Stimulated activated memory B cell treated with anti-CD40 and anti-IgM and Interleukin-4, amounts not matched to agents 10 μg/mL and 1 μg/mL and 100 μg/mL, for 72 hours (primary cell): ENCODE data around the gene ESRRB.

ENCODE experiments used
- ATAC-seq: fragments of 150-1000 bp; cut with Tn5 transposase; 2 replicates; pipeline ENCODE4 v1.10.0; 2021
- H3K27ac Mint-ChIP-seq: one replicate; pipeline ENCODE4 v1.8.0; 2022; ENCODE audit warnings: mild to moderate bottlenecking, mixed read lengths
- H3K27me3 Mint-ChIP-seq: one replicate; pipeline ENCODE4 v1.8.0; 2022; ENCODE audit warnings: mixed read lengths
- H3K36me3 Mint-ChIP-seq: one replicate; pipeline ENCODE4 v1.8.0; 2022; ENCODE audit warnings: mixed read lengths
- H3K4me1 Mint-ChIP-seq: one replicate; pipeline ENCODE4 v1.8.0; 2022; ENCODE audit warnings: mixed read lengths
- H3K4me3 Mint-ChIP-seq: one replicate; pipeline ENCODE4 v1.8.0; 2022; ENCODE audit warnings: mild to moderate bottlenecking, moderate library complexity, mixed read lengths
- H3K9me3 Mint-ChIP-seq: one replicate; pipeline ENCODE4 v1.8.0; 2022; ENCODE audit warnings: mixed read lengths

ESRRB gene

DNA sequence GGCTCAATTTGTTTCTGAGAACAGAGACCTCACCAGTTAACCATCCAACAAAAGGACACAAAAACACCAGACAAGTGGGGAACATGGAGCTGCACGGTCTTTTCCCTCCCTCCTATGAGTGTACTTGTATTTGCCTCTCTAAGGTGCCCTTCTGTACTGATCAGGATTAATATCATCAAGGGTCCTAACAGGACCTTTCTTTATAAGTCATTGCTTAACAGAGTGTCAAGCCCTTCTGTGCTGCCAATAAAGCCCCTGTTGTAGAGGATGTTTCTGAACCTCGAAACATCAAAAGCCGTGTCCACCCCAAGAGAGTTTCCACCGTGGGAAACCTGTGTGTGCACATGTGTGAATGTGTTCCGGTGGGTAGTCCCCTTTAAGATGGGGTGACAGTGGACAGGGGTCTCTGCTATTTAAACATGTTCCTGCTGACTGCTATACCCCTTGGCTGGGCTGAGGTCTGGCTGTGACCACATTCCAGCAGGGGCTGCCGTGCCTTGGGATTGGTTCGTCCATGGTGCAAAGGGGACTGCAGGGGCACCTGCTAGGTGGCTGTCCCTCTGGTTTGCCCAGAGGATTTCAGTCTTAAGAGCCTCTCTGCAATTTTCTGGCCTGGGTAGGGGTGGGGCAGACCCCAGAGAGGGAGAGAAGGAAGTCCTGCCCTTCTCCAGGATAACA, 6.0 kb downstream of the ESRRB start:
- peaks cover 6% of the 10 kb centered on the region for H3K4me1 Mint-ChIP-seq
- no peak overlapping the region for H3K4me3 Mint-ChIP-seq
- H3K9me3 Mint-ChIP-seq = no peaks in the 10 kb centered on the region
- H3K27ac Mint-ChIP-seq = no peak overlapping the region
- no peaks in the 10 kb centered on the region for H3K36me3 Mint-ChIP-seq
- ATAC-seq = no peak
- peaks cover 55% of the 10 kb centered on the region for H3K27me3 Mint-ChIP-seq

GRCh38 chr14:76382495-76382832, 6.5 kb downstream of the ESRRB start:
- no peak for ATAC-seq
- Mint-ChIP-seq H3K4me1 (peaks cover 3% of the 10 kb centered on the region), H3K27me3 (peaks cover 55% of the 10 kb centered on the region), H3K27ac (no peak overlapping the region), H3K9me3 (no peaks in the 10 kb centered on the region), H3K36me3 (no peaks in the 10 kb centered on the region), H3K4me3 (no peak overlapping the region)

GRCh38 chr14:76385435-76385834, 9.5 kb downstream of the ESRRB start:
- no peak for ATAC-seq
- peaks cover 54% of the 10 kb centered on the region for H3K27me3 Mint-ChIP-seq
- no peaks in the 10 kb centered on the region for H3K36me3 Mint-ChIP-seq
- H3K4me3 Mint-ChIP-seq = no peak overlapping the region
- H3K4me1 Mint-ChIP-seq = no peaks in the 10 kb centered on the region
- H3K9me3 Mint-ChIP-seq = no peaks in the 10 kb centered on the region
- H3K27ac Mint-ChIP-seq = no peak overlapping the region

GRCh38 chr14:76386944-76387782, 11.2 kb downstream of the ESRRB start:
- ATAC-seq = peak; percentile 68
- no peaks in the 10 kb centered on the region for H3K9me3 Mint-ChIP-seq
- H3K4me1 Mint-ChIP-seq = no peaks in the 10 kb centered on the region
- H3K4me3 Mint-ChIP-seq = no peak overlapping the region
- H3K36me3 Mint-ChIP-seq = no peaks in the 10 kb centered on the region
- H3K27me3 Mint-ChIP-seq = peaks cover 45% of the 10 kb centered on the region
- no peak overlapping the region for H3K27ac Mint-ChIP-seq

GRCh38 chr14:76389841-76390240, 13.9 kb downstream of the ESRRB start:
- peaks cover 47% of the 10 kb centered on the region for H3K27me3 Mint-ChIP-seq
- no peaks in the 10 kb centered on the region for H3K36me3 Mint-ChIP-seq
- no peaks in the 10 kb centered on the region for H3K9me3 Mint-ChIP-seq
- H3K27ac Mint-ChIP-seq = no peak overlapping the region
- no peaks in the 10 kb centered on the region for H3K4me1 Mint-ChIP-seq
- no peak for ATAC-seq
- H3K4me3 Mint-ChIP-seq = no peak overlapping the region

GRCh38 chr14:76390621-76391020, 14.7 kb downstream of the ESRRB start:
- ATAC-seq = no peak
- Mint-ChIP-seq H3K36me3 (no peaks in the 10 kb centered on the region), H3K9me3 (no peaks in the 10 kb centered on the region), H3K27me3 (peaks cover 47% of the 10 kb centered on the region), H3K4me3 (no peak overlapping the region), H3K4me1 (no peaks in the 10 kb centered on the region), H3K27ac (no peak overlapping the region)

DNA sequence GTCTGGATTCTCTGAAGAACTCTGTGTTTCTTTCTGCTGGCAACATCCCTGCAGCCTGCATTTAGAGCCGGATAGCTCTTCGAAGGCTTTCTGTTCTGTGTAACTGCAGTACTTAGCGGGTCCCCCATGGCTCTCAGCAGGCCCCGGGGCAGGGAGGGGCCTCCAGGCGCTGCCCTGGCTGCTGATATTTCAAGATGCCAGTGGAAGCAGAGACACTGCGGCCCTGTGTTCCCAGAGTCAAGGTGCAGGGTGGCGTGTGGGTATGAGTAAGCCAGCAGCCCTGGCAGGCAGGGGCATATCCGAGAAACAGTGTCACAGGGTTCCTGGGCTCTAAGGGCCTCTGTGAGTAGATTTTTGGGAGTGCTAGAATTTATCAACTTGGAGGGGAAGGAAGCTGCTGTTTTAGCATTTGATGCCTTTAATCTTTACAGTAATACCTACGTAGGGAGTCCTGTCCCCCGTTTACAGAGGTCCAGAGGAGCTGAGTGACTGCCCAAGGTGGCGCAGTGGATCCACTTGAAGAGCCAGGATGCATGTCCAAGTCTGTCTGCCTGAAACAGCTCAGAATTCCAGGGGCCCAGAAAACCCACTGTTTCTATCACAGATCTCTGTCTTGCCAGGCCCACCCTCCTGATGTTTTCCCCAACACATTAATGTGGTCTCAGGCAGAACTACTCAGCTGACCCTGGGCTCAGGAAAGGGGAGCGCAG, 16.2 kb downstream of the ESRRB start:
- H3K4me3 Mint-ChIP-seq = no peak overlapping the region
- no peaks in the 10 kb centered on the region for H3K4me1 Mint-ChIP-seq
- ATAC-seq = no peak
- H3K27ac Mint-ChIP-seq = no peak overlapping the region
- H3K27me3 Mint-ChIP-seq = peaks cover 54% of the 10 kb centered on the region
- H3K9me3 Mint-ChIP-seq = no peaks in the 10 kb centered on the region
- H3K36me3 Mint-ChIP-seq = no peaks in the 10 kb centered on the region

- no peaks in the 10 kb centered on the region for H3K4me1 Mint-ChIP-seq
- no peaks in the 10 kb centered on the region for H3K9me3 Mint-ChIP-seq
- H3K27me3 Mint-ChIP-seq = peaks cover 33% of the 10 kb centered on the region
- no peak for ATAC-seq
- no peak overlapping the region for H3K4me3 Mint-ChIP-seq
- H3K27ac Mint-ChIP-seq = no peak overlapping the region
- no peaks in the 10 kb centered on the region for H3K36me3 Mint-ChIP-seq
Observed at GRCh38 chr14:76394569-76394968, 18.6 kb downstream of the ESRRB start.

DNA sequence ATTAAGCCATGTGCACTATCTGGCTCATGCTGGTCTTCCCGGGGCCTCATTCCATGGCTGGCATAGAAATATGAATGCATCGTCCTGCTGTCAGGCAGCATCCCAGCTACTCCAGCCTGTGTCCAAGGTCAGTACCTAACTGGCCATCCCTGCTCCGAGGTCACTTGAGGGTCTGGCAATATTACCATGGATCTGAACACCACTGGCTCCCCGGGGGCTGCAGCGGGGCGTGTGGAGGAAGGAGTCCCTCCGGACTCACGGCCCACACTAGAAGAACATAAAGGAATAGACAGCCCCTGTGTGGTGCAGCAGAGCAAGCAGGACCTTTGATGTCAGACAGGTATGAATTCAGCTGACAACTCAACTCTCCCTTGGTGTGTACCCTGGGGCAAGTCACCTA, 19.2 kb downstream of the ESRRB start:
- ATAC-seq = no peak
- Mint-ChIP-seq H3K4me1 (no peaks in the 10 kb centered on the region), H3K27ac (no peak overlapping the region), H3K36me3 (no peaks in the 10 kb centered on the region), H3K27me3 (peaks cover 27% of the 10 kb centered on the region), H3K4me3 (no peak overlapping the region), H3K9me3 (no peaks in the 10 kb centered on the region)

DNA sequence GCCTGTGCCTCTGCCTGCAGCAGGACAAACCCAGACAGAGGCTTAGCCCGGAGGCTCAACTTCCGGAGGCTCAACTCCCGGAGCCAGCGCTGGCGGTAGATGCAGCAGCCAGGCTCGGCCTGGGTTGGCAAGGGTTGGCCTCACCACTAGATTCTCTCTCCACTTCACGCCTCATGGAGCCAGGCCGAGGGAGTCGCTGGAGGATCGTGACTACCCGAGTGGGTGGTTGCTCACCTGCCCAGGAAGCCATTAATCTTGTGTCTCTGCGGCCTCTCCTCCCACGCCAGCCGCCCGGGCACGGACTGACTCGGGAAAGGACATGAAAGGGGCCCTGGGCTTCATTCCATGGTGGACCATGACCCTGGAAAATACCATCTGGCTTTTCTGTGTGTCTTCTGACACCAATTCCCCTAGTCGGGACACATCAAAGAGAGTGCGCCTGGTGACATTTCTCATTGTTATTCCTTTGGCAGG, 20.8 kb downstream of the ESRRB start:
- no peak for ATAC-seq
- no peaks in the 10 kb centered on the region for H3K9me3 Mint-ChIP-seq
- H3K36me3 Mint-ChIP-seq = no peaks in the 10 kb centered on the region
- peaks cover 17% of the 10 kb centered on the region for H3K27me3 Mint-ChIP-seq
- H3K4me3 Mint-ChIP-seq = no peak overlapping the region
- no peaks in the 10 kb centered on the region for H3K4me1 Mint-ChIP-seq
- H3K27ac Mint-ChIP-seq = no peak overlapping the region

GRCh38 chr14:76405627-76406026, 29.7 kb downstream of the ESRRB start:
- no peaks in the 10 kb centered on the region for H3K9me3 Mint-ChIP-seq
- no peak for ATAC-seq
- no peak overlapping the region for H3K27ac Mint-ChIP-seq
- H3K4me3 Mint-ChIP-seq = no peak overlapping the region
- no peaks in the 10 kb centered on the region for H3K4me1 Mint-ChIP-seq
- H3K27me3 Mint-ChIP-seq = peaks cover 43% of the 10 kb centered on the region
- H3K36me3 Mint-ChIP-seq = no peaks in the 10 kb centered on the region

DNA sequence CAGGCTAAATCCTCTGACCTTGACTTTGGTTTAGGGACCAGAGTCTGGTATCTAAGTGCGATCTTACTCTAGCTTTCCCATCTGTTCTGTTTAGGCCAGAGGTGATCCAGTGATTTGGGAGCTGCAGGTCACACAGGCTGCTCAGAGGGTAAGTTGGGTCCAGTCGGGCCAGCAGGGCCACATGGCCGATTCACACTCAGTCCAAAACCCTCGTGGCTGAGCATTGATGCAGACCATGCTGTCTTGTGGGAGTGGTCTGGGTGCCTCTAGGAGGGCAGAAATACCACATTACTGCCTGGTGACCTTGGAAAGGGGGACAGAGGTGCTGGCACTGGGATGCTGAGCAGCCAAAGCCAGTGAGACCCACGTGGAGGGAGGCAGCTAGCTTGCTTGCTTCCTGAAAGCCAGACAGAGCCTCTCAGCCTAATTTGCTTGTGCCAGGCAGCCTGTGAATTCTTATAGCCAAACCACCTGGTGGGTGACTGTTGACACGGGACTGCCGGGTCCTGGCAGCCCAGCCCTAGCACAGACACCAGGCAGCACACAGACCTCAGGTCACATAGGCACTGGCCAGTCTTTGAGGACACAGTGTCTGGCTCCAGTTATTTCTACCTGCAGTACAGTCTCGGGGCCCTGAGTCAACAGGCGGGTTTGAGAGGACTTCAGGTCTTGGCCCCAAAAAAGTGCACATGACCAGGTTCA, 31.7 kb downstream of the ESRRB start:
- no peaks in the 10 kb centered on the region for H3K9me3 Mint-ChIP-seq
- no peaks in the 10 kb centered on the region for H3K36me3 Mint-ChIP-seq
- ATAC-seq = no peak
- no peak overlapping the region for H3K27ac Mint-ChIP-seq
- no peak overlapping the region for H3K4me3 Mint-ChIP-seq
- H3K27me3 Mint-ChIP-seq = peaks cover 43% of the 10 kb centered on the region
- no peaks in the 10 kb centered on the region for H3K4me1 Mint-ChIP-seq

DNA sequence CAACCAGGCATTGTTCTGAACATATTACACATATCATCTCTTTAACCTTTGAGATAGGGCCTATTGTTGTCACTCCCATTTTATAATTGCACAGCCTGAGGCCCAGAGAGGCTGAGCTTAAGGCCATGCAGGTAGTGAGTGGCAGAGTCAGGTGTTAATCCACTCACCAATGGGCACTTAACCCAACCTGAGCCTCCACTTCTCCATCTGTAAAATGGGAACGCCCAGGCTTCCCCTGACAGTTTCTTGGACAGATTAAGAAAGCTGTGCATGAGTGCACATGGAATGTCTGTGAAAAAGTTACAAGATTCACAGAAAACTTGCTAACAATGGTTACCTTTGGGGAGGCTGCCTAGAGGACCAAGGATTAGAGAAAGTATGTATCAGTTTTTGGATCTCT, 32.9 kb downstream of the ESRRB start:
- Mint-ChIP-seq H3K9me3 (no peaks in the 10 kb centered on the region), H3K36me3 (no peaks in the 10 kb centered on the region), H3K27ac (no peak overlapping the region), H3K4me1 (no peaks in the 10 kb centered on the region), H3K4me3 (no peak overlapping the region), H3K27me3 (peaks cover 50% of the 10 kb centered on the region)
- no peak for ATAC-seq

DNA sequence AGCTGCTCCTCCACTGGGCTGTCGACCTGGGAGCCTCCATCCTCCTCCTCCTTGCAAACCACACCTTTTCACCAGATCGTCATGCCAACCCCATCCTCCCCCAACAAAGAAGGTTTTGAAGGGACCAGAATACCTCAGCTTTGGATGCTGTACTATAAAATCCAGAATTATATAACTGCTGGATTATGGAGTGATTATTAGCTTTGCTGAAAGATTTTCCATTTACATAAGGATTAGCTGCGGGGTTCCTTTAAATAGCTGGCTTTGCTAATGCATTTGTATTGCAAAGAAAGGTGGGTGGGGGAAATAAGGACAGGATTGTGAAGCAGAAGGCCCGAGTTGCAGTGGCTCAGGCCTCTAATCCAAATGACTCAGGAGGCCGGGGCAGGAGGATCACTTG, 36.6 kb downstream of the ESRRB start:
- Mint-ChIP-seq H3K27ac (no peak overlapping the region), H3K27me3 (peaks cover 57% of the 10 kb centered on the region)

More for the DNA sequence above, 36.6 kb downstream of the ESRRB start:
- ATAC-seq = no peak
- Mint-ChIP-seq H3K4me1 (no peaks in the 10 kb centered on the region), H3K9me3 (no peaks in the 10 kb centered on the region), H3K36me3 (no peaks in the 10 kb centered on the region), H3K4me3 (no peak overlapping the region)
